NT2/D1 (cell line): ENCODE results near the gene SRP54.

ENCODE experiments used
- SUZ12 ChIP-seq: IDR thresholded peaks from 2 replicates; pipeline ENCODE4 v1.6.1; 2011; ENCODE audit not compliant: insufficient read length, insufficient read depth; ENCODE audit errors: extremely low read depth
- YY1 ChIP-seq: IDR thresholded peaks from 2 replicates; pipeline ENCODE4 v1.6.1; 2011; ENCODE audit not compliant: insufficient read length, insufficient read depth
- ZNF274 ChIP-seq: IDR thresholded peaks from 2 replicates; pipeline ENCODE4 v1.6.1; 2011; ENCODE audit warnings: mild to moderate bottlenecking, low read depth, low read length

- TF ChIP-seq ZNF274, result no peak
- TF ChIP-seq YY1, result no peak
- no peak for TF ChIP-seq SUZ12
Measured at GRCh38 chr14:34993426-34993825, 10.6 kb downstream of the SRP54 start.
